ENCODE measurements around the gene NHSL2. TPM values are rescaled to one million over a fixed set of nuclear protein-coding genes. Genes with fewer than 3 reads are reported as not detected.

NHSL2 gene
- total RNA-seq, 2 experiments from 2014 or later: not detected

GRCh38 chrX:71922686-71923085 is 12.0 kb downstream of the NHSL2 start:
- Histone ChIP-seq H3K27ac (ENCODE audit: low read depth, low read length, poor library complexity, severe bottlenecking) (no peak overlapping the region), H3K36me3 (ENCODE audit: insufficient read depth, low read length) (no peaks in the 10 kb centered on the region), H2AFZ (ENCODE audit: low read length) (no peak overlapping the region), H3K9me2 (ENCODE audit: insufficient read depth, low read length) (no peaks in the 10 kb centered on the region), H3K4me2 (ENCODE audit: low read length) (no peak overlapping the region), H3K79me2 (ENCODE audit: insufficient read depth, low read depth, low read length) (no peaks in the 10 kb centered on the region), H4K20me1 (ENCODE audit: insufficient read depth, low read length) (no peaks in the 10 kb centered on the region), H3K4me1 (ENCODE audit: insufficient read depth, low read length, poor library complexity, severe bottlenecking) (no peaks in the 10 kb centered on the region), H3K9me3 (ENCODE audit: low read length) (no peaks in the 10 kb centered on the region), H3K4me3 (ENCODE audit: low read depth, low read length, poor library complexity, severe bottlenecking) (no peak overlapping the region)
- DNase-seq (ENCODE audit: low spot score): no peak
- ChIA-PET POLR2A (no interaction called here), CTCF (ENCODE audit: unreplicated experiment) (no interaction called here)
- no peak for TF ChIP-seq CTCF (conservative IDR thresholded peaks at IDR 0.05; ENCODE audit: low read length)
- no peak for TF ChIP-seq EZH2phosphoT487 (IDR thresholded peaks at IDR 0.05; ENCODE audit: borderline replicate concordance, low read depth, low read length)
- intact Hi-C loops (cut with micrococcal nuclease; ENCODE audit: unreplicated experiment): no loop called here
- BruUV-seq (replicated peaks): no TSS peak

- H2AFZ ChIP-seq (ENCODE audit: low read length): no peak overlapping the region
- H3K27ac ChIP-seq (ENCODE audit: low read depth, low read length, poor library complexity, severe bottlenecking): no peak overlapping the region
- no TSS peak for BruUV-seq (replicated peaks)
- no peaks in the 10 kb centered on the region for H3K9me2 ChIP-seq (ENCODE audit: insufficient read depth, low read length)
- TF ChIP-seq CTCF (conservative IDR thresholded peaks at IDR 0.05; ENCODE audit: low read length) (no peak), EZH2phosphoT487 (IDR thresholded peaks at IDR 0.05; ENCODE audit: borderline replicate concordance, low read depth, low read length) (no peak)
- H4K20me1 ChIP-seq (ENCODE audit: insufficient read depth, low read length): no peaks in the 10 kb centered on the region
- H3K9me3 ChIP-seq (ENCODE audit: low read length): no peaks in the 10 kb centered on the region
- ChIA-PET POLR2A (no interaction called here), CTCF (ENCODE audit: unreplicated experiment) (no interaction called here)
- H3K4me3 ChIP-seq (ENCODE audit: low read depth, low read length, poor library complexity, severe bottlenecking): no peak overlapping the region
- no peak overlapping the region for H3K4me2 ChIP-seq (ENCODE audit: low read length)
- no peak for DNase-seq (ENCODE audit: low spot score)
- H3K4me1 ChIP-seq (ENCODE audit: insufficient read depth, low read length, poor library complexity, severe bottlenecking): no peaks in the 10 kb centered on the region
- intact Hi-C loops (cut with micrococcal nuclease; ENCODE audit: unreplicated experiment): no loop called here
- no peaks in the 10 kb centered on the region for H3K36me3 ChIP-seq (ENCODE audit: insufficient read depth, low read length)
- no peaks in the 10 kb centered on the region for H3K79me2 ChIP-seq (ENCODE audit: insufficient read depth, low read depth, low read length)
Observed at GRCh38 chrX:71923516-71923915, 12.9 kb downstream of the NHSL2 start.

DNA sequence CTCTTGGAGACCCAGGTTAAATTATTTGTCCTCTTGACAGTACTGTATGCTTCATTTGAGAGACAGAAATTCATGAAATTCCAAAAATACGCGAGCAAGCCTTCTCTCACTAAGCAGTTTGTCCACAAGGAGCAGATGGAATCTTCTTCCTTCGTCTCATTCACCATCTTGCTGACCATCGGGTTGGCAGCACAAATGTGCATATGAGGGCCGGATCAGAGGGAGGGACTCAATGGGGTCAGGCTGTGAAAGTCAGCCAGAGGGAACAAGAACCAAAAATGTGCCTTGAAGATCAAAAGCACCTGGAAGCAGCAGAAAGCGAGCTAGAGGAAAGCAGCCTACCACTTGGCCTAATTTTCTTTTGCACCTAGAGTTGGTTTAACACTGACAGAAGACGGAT is 16.4 kb downstream of the NHSL2 start:
- no peak overlapping the region for H3K4me3 ChIP-seq (ENCODE audit: low read depth, low read length, poor library complexity, severe bottlenecking)
- no peak overlapping the region for H3K27ac ChIP-seq (ENCODE audit: low read depth, low read length, poor library complexity, severe bottlenecking)
- POLR2A ChIA-PET: interaction anchor here (0.7 kb wide), 1 partner anchor 13 kb away, joined by 3 read pairs; no protein-coding TSS in a partner anchor
- no peak for DNase-seq (ENCODE audit: low spot score)
- H2AFZ ChIP-seq (ENCODE audit: low read length): no peak overlapping the region
- intact Hi-C loops (cut with micrococcal nuclease; ENCODE audit: unreplicated experiment): no loop called here
- H3K79me2 ChIP-seq (ENCODE audit: insufficient read depth, low read depth, low read length): no peaks in the 10 kb centered on the region
- no peaks in the 10 kb centered on the region for H3K36me3 ChIP-seq (ENCODE audit: insufficient read depth, low read length)
- BruUV-seq (replicated peaks): no TSS peak
- H3K4me2 ChIP-seq (ENCODE audit: low read length): no peak overlapping the region
- no peaks in the 10 kb centered on the region for H3K4me1 ChIP-seq (ENCODE audit: insufficient read depth, low read length, poor library complexity, severe bottlenecking)
- CTCF ChIA-PET (ENCODE audit: unreplicated experiment): no interaction called here
- no peaks in the 10 kb centered on the region for H4K20me1 ChIP-seq (ENCODE audit: insufficient read depth, low read length)
- no peaks in the 10 kb centered on the region for H3K9me3 ChIP-seq (ENCODE audit: low read length)
- H3K9me2 ChIP-seq (ENCODE audit: insufficient read depth, low read length): no peaks in the 10 kb centered on the region
- TF ChIP-seq CTCF (conservative IDR thresholded peaks at IDR 0.05; ENCODE audit: low read length) (no peak), EZH2phosphoT487 (IDR thresholded peaks at IDR 0.05; ENCODE audit: borderline replicate concordance, low read depth, low read length) (no peak)
